ENCODE data around the gene ZNF117. TPM values are rescaled to one million over a fixed set of nuclear protein-coding genes. Genes with fewer than 3 reads are reported as not detected.

ZNF117 gene
- total RNA-seq, 1 experiment from 2014 or later = 2.5 TPM

GRCh38 chr7:64990216-64990615, 620 bp downstream of the ZNF117 start:
- Histone ChIP-seq H3K4me2 (ENCODE audit: low read length) (no peak overlapping the region), H3K79me2 (ENCODE audit: insufficient read depth, low read length) (no peaks in the 10 kb centered on the region), H2AFZ (ENCODE audit: low read depth, low read length, poor library complexity, severe bottlenecking) (no peak overlapping the region), H3K9me3 (ENCODE audit: control insufficient read depth in 1 of 2, insufficient read depth in 1 of 2, low read depth in 1 of 2, low read length in 2 of 2) (peaks cover 8 to 22% of the 10 kb centered on the region in 2 experiments; a peak in 3 of 4 replicates), H3K4me1 (ENCODE audit: control insufficient read depth in 1 of 2, insufficient read depth in 2 of 2, low read length in 2 of 2) (no peaks in the 10 kb centered on the region), H3K27me3 (ENCODE audit: insufficient read depth, low read length) (no peaks in the 10 kb centered on the region), H3K9ac (ENCODE audit: low read length) (no peak overlapping the region), H3K4me3 (replicated peaks in 1 of 2; ENCODE audit: low read depth in 1 of 2, low read length in 2 of 2) (no peak overlapping the region), H3K9me2 (ENCODE audit: insufficient read depth) (no peaks in the 10 kb centered on the region), H3K27ac (ENCODE audit: low read depth, low read length) (no peak overlapping the region), H4K20me1 (ENCODE audit: insufficient read depth) (no peaks in the 10 kb centered on the region), H3K36me3 (ENCODE audit: control insufficient read depth in 1 of 2, insufficient read depth in 2 of 2, low read length in 2 of 2) (no peaks in the 10 kb centered on the region)
- no TSS peak for BruUV-seq (replicated peaks)
- DNase-seq (ENCODE audit: low read depth, low spot score) (no peak), ATAC-seq (no peak)
- ChIA-PET POLR2A (no interaction called here), CTCF (no interaction called here), RAD21 (ENCODE audit: low non-redundant PET in 1 of 2, low total read pairs in 2 of 2, uncharacterized antibody in 2 of 2, unreplicated experiment in 2 of 2) (no interaction called here)
- TF ChIP-seq RAD21 (IDR thresholded peaks at IDR 0.05; ENCODE audit: low read depth) (no peak), TCF7L2 (IDR thresholded peaks at IDR 0.05; ENCODE audit: borderline replicate concordance, extremely low read depth, insufficient read depth, insufficient read length) (peak; percentile 77), ZNF274 (IDR thresholded peaks at IDR 0.05; ENCODE audit: low read depth, low read length) (no peak), MAX (IDR thresholded peaks at IDR 0.05) (no peak), POLR2AphosphoS5 (IDR thresholded peaks at IDR 0.05; ENCODE audit: low read depth, low read length) (no peak), CBX3 (IDR thresholded peaks at IDR 0.05; ENCODE audit: low read depth) (peak; percentile 38; the same call in 1 of the 2 replicates), EGR1 (IDR thresholded peaks at IDR 0.05; ENCODE audit: low read depth) (no peak)
- intact Hi-C loops (cut with micrococcal nuclease) = no loop called here

GRCh38 chr7:64978497-64979203, 12.2 kb downstream of the ZNF117 start:
- Histone ChIP-seq H3K36me3 (ENCODE audit: control insufficient read depth in 1 of 2, insufficient read depth in 2 of 2, low read length in 2 of 2) (no peaks in the 10 kb centered on the region; a peak in 1 of 4 replicates), H3K9me2 (ENCODE audit: insufficient read depth) (no peaks in the 10 kb centered on the region), H3K9ac (ENCODE audit: low read length) (no peak overlapping the region), H3K9me3 (ENCODE audit: control insufficient read depth in 1 of 2, insufficient read depth in 1 of 2, low read depth in 1 of 2, low read length in 2 of 2) (peaks cover 21 to 51% of the 10 kb centered on the region in 2 experiments; a peak in 3 of 4 replicates), H2AFZ (ENCODE audit: low read depth, low read length, poor library complexity, severe bottlenecking) (no peak overlapping the region), H3K4me3 (replicated peaks in 1 of 2; ENCODE audit: low read depth in 1 of 2, low read length in 2 of 2) (no peak overlapping the region), H3K4me1 (ENCODE audit: control insufficient read depth in 1 of 2, insufficient read depth in 2 of 2, low read length in 2 of 2) (no peaks in the 10 kb centered on the region), H3K27ac (ENCODE audit: low read depth, low read length) (no peak overlapping the region), H3K27me3 (ENCODE audit: insufficient read depth, low read length) (no peaks in the 10 kb centered on the region), H3K79me2 (ENCODE audit: insufficient read depth, low read length) (no peaks in the 10 kb centered on the region), H4K20me1 (ENCODE audit: insufficient read depth) (no peaks in the 10 kb centered on the region), H3K4me2 (ENCODE audit: low read length) (no peak overlapping the region)
- POLR2A ChIA-PET = no interaction called here
- CTCF ChIA-PET = no interaction called here
- BruUV-seq (replicated peaks) = no TSS peak
- TF ChIP-seq ZNF274 (IDR thresholded peaks at IDR 0.05; ENCODE audit: low read depth, low read length) (peak; percentile 80), CTCF (IDR thresholded peaks at IDR 0.05 in 2 of 3, conservative IDR thresholded peaks at IDR 0.05 in 1 of 3; ENCODE audit: borderline replicate concordance in 1 of 3, insufficient read depth in 1 of 3, low read depth in 2 of 3, low read length in 2 of 3) (no peak)
- intact Hi-C loops (cut with micrococcal nuclease) = no loop called here
- ATAC-seq (no peak), DNase-seq (ENCODE audit: low read depth, low spot score) (no peak)
- RAD21 ChIA-PET (ENCODE audit: low non-redundant PET in 1 of 2, low total read pairs in 2 of 2, uncharacterized antibody in 2 of 2, unreplicated experiment in 2 of 2) = no interaction called here

All from HCT116 (cell line).